ENCODE results near the gene TM4SF5.

Gene TM4SF5

DNA sequence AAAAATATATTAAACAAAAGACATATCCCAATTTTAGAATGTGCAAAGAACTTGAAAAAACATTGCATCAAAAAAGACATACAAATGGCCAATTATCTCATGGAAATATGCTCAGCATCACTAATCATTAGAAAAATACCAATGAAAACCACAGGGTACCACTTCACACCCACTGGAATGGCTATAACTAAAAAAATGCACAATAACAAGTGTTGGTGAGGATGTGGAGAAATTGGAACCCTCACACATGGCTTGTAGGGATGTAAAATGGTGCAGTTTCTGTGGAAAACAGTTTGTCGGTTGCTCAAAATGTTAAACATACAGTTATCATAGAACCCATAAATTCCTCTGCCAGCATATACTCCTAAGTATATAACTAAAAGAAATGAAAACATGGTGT is 23.5 kb downstream of the TM4SF5 start:
- in situ Hi-C loops (cut with MboI; ENCODE audit: low sequenced_read_pairs, unreplicated experiment), result no loop called here
- no peak for DNase-seq (ENCODE audit: low spot score)
- TF ChIP-seq CTCF (IDR thresholded peaks at IDR 0.05; ENCODE audit: borderline replicate concordance, control extremely low read depth, extremely low read depth, insufficient read depth, missing control alignments), result no peak

GRCh38 chr17:4796552-4796920 is 24.9 kb downstream of the TM4SF5 start:
- DNase-seq (ENCODE audit: low spot score), result no peak
- in situ Hi-C loops (cut with MboI; ENCODE audit: low sequenced_read_pairs, unreplicated experiment), result no loop called here
- no peak for TF ChIP-seq CTCF (IDR thresholded peaks at IDR 0.05; ENCODE audit: borderline replicate concordance, control extremely low read depth, extremely low read depth, insufficient read depth, missing control alignments)

GRCh38 chr17:4800462-4801196 is 28.9 kb downstream of the TM4SF5 start:
- DNase-seq (ENCODE audit: low spot score), result no peak
- in situ Hi-C loops (cut with MboI; ENCODE audit: low sequenced_read_pairs, unreplicated experiment), result no loop called here
- TF ChIP-seq CTCF (IDR thresholded peaks at IDR 0.05; ENCODE audit: borderline replicate concordance, control extremely low read depth, extremely low read depth, insufficient read depth, missing control alignments), result no peak

GRCh38 chr17:4802228-4802627 is 30.5 kb downstream of the TM4SF5 start, which contains the start of gene C17orf114:
Gene C17orf114, minus strand, starts transcription at chr17:4802328.
- no peak for TF ChIP-seq CTCF (IDR thresholded peaks at IDR 0.05; ENCODE audit: borderline replicate concordance, control extremely low read depth, extremely low read depth, insufficient read depth, missing control alignments)
- in situ Hi-C loops (cut with MboI; ENCODE audit: low sequenced_read_pairs, unreplicated experiment), result no loop called here
- no peak for DNase-seq (ENCODE audit: low spot score)

DNA sequence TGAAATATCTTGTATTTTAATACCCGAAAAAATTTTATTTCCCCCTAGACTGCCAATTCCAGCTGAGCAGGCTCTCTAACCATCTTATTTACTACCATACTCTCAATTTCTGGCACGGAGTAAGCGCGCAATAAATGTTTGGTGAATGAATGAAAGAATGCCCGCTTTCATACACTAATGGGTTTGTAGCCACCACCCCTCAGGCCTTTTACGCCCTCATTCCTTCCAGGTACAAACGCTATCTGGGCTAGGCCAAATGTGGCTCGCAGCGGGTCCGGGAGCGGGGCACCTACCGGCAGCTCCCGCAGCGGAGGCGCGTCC is 34.7 kb downstream of the TM4SF5 start:
- no peak for TF ChIP-seq CTCF (IDR thresholded peaks at IDR 0.05; ENCODE audit: borderline replicate concordance, control extremely low read depth, extremely low read depth, insufficient read depth, missing control alignments)
- in situ Hi-C loops (cut with MboI; ENCODE audit: low sequenced_read_pairs, unreplicated experiment), result no loop called here
- no peak for DNase-seq (ENCODE audit: low spot score)

DNA sequence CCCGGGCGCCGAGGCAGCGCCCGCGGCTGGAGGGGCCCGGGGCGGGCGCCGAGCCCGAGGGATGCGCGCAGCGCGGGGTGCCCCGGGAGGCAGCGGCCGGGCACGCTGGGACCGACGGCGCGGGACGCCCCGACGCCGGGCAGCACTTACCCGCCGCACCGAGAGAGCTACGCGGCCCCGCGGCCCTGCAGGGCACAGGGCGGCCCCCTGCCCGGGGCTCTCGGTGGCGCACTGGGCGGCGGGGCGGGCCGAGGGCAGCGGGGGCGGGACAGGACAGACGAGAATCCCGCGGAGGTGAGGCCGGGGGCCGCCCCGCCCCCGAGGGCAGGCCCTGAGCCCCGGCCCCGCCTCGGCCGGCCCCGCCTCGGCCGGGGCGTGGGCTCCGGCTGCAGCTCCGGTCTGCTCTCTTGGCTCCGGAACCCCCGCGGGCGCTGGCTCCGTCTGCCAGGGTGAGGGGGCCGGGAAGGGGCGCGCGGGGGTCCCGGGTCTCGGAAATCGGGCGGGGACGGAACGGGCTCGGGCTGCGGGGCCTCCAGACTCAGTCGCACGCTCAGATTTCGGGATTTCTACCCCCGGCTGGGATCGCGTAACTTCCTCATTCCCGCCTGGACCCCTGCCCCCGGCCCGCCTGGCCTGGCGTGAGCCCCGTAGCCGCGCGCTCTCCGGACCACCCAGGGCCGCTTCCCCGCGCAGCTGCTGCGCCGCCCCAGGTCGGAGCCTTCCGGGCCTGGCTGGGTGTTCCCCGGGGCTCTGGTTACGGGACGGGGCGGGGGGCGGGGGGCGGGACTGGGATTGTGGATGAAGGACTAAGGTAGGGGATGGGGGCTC is 35.3 kb downstream of the TM4SF5 start, which contains the start of gene PLD2:
PLD2 (plus strand) TSS at position 376 of the 828 bp plus-strand sequence. CDS start 621 bp downstream, outside the sequence.
- DNase-seq (ENCODE audit: low spot score), result peak; percentile 100
- in situ Hi-C loops (cut with MboI; ENCODE audit: low sequenced_read_pairs, unreplicated experiment), result no loop called here
- no peak for TF ChIP-seq CTCF (IDR thresholded peaks at IDR 0.05; ENCODE audit: borderline replicate concordance, control extremely low read depth, extremely low read depth, insufficient read depth, missing control alignments)
